Endothelial cell of umbilical vein (primary cell): ENCODE results near the gene SELENOT. TPM values are rescaled to one million over a fixed set of nuclear protein-coding genes. Genes with fewer than 3 reads are reported as not detected.
A peak's percentile ranks its signal among the peaks of the same experiment; 100 is the strongest.
"Not testable (repeated sequence)": the region's sequence is repeated elsewhere in the genome, so short reads cannot be mapped to it uniquely, and the experiment has no call there.

ENCODE experiments used
- BruUV-seq: library from RNA; stranded (reverse); fragments of 400-500 nt; replicated peaks from 2 replicates; lab custom pipeline; 2021; lab: Mats Ljungman, UMichigan
- CTCF ChIA-PET: fragments of 300-600, 350-600 bp; sonication (Branson Sonifier 250); formaldehyde crosslinking; loops from one replicate; lab custom pipeline; 2021; ENCODE audit warnings: antibody characterized with exemption, inconsistent platforms; lab: Charles Lee
- POLR2A ChIA-PET: fragments of 300-600, 350-600 bp; sonication (Branson Sonifier 250); formaldehyde crosslinking; loops from one replicate; lab custom pipeline; 2021; ENCODE audit warnings: antibody characterized with exemption, inconsistent platforms; lab: Charles Lee
- DNase-seq: peaks from one replicate; pipeline ENCODE4 v3.0.0-alpha.2; 2011; ENCODE audit warnings: low read depth, low spot score
- FAIRE-seq: peaks from 2 replicates; lab custom pipeline; 2011; peaks lifted over from hg19 to GRCh38; lab: Jason Lieb, UNC
- H2AFZ ChIP-seq: 2 replicates; pipeline ENCODE4 v1.6.0; 2012; ENCODE audit warnings: low read depth, low read length, control low read depth, inconsistent platforms
- H3K27ac ChIP-seq: 2 replicates; pipeline ENCODE4 v1.5.1; 2011; ENCODE audit warnings: low read depth, mild to moderate bottlenecking, control low read depth, low read length, moderate library complexity; ENCODE audit not compliant: insufficient read depth
- H3K27me3 ChIP-seq, 2 experiments: 2 replicates each; pipeline versions ENCODE4 v1.6.0 to v1.6.1; 2011; ENCODE audit warnings: low read length in 2 of 2, mixed read lengths in 1 of 2; ENCODE audit not compliant: control insufficient read depth in 2 of 2, insufficient read depth in 2 of 2
- H3K36me3 ChIP-seq, 2 experiments: 2 replicates in 1 of 2; 3 replicates in 1 of 2; pipeline ENCODE4 v1.5.1; 2011; ENCODE audit warnings: low read length in 2 of 2, mild to moderate bottlenecking in 1 of 2, moderate library complexity in 1 of 2; ENCODE audit not compliant: control insufficient read depth in 2 of 2, insufficient read depth in 2 of 2; ENCODE audit errors: extremely low read depth in 1 of 2
- H3K4me1 ChIP-seq: 3 replicates; pipeline ENCODE4 v1.5.1; 2011; ENCODE audit warnings: mild to moderate bottlenecking, low read length; ENCODE audit not compliant: control insufficient read depth, insufficient read depth; ENCODE audit errors: extremely low read depth
- H3K4me2 ChIP-seq: 2 replicates; pipeline ENCODE4 v1.6.1; 2011; ENCODE audit warnings: low read length, control low read depth, mixed read lengths; ENCODE audit not compliant: insufficient read depth
- H3K4me3 ChIP-seq, 3 experiments: fragments of 200-600 bp in 1 of 3; sonication (generic), shearing (Covaris generic) in 1 of 3; replicated peaks in 1 of 3; 2 replicates each; pipeline ENCODE4 v1.5.1; 2011 to 2016; ENCODE audit warnings: control low read depth in 3 of 3, low read length in 3 of 3, mild to moderate bottlenecking in 2 of 3, inconsistent platforms in 1 of 3, low read depth in 1 of 3, moderate library complexity in 1 of 3; ENCODE audit not compliant: insufficient read depth in 1 of 3
- H3K79me2 ChIP-seq: 2 replicates; pipeline ENCODE4 v1.6.0; 2012; ENCODE audit warnings: low read length, inconsistent platforms; ENCODE audit not compliant: control insufficient read depth, insufficient read depth
- H3K9ac ChIP-seq: replicated peaks from 2 replicates; pipeline ENCODE3; 2011; ENCODE audit warnings: low read length, control low read depth; ENCODE audit not compliant: insufficient read depth; ENCODE audit errors: extremely low read depth
- H3K9me1 ChIP-seq: replicated peaks from 3 replicates; pipeline ENCODE4 v1.6.0; 2011; ENCODE audit warnings: mild to moderate bottlenecking, low read length; ENCODE audit not compliant: control insufficient read depth, insufficient read depth; ENCODE audit errors: extremely low read depth
- H3K9me3 ChIP-seq: replicated peaks from 2 replicates; pipeline ENCODE4 v1.5.1; 2012; ENCODE audit warnings: low read length, inconsistent platforms; ENCODE audit not compliant: control insufficient read depth, insufficient read depth
- H4K20me1 ChIP-seq: replicated peaks from 2 replicates; pipeline ENCODE3; 2011; ENCODE audit warnings: mild to moderate bottlenecking, low read length; ENCODE audit not compliant: control insufficient read depth, insufficient read depth; ENCODE audit errors: extremely low read depth
- CTCF ChIP-seq, 2 donors: IDR thresholded peaks; 1 replicate in 1 of 2; 2 replicates in 1 of 2; pipeline ENCODE4 v1.5.1; 2011; ENCODE audit warnings: low read length in 2 of 2, mild to moderate bottlenecking in 2 of 2, moderate library complexity in 2 of 2, control low read depth in 1 of 2, inconsistent platforms in 1 of 2, low read depth in 1 of 2; ENCODE audit not compliant: insufficient read depth in 1 of 2; ENCODE audit errors: extremely low read depth in 1 of 2
- EZH2 ChIP-seq: IDR thresholded peaks from 2 replicates; pipeline ENCODE4 v1.6.1; 2012; ENCODE audit warnings: borderline replicate concordance, low read depth, mild to moderate bottlenecking, moderate library complexity, low read length, inconsistent platforms; ENCODE audit not compliant: severe bottlenecking
- FOS ChIP-seq: IDR thresholded peaks from 2 replicates; pipeline ENCODE4 v1.6.1; 2011; ENCODE audit warnings: mild to moderate bottlenecking, low read length, moderate library complexity, borderline replicate concordance; ENCODE audit not compliant: insufficient read depth
- GATA2 ChIP-seq: IDR thresholded peaks from 2 replicates; pipeline ENCODE4 v1.7.0; 2011; ENCODE audit warnings: low read depth, mild to moderate bottlenecking, moderate library complexity, mixed read lengths, low read length; ENCODE audit not compliant: insufficient read length, insufficient read depth
- JUN ChIP-seq: IDR thresholded peaks from 2 replicates; pipeline ENCODE4 v1.6.1; 2011; ENCODE audit warnings: borderline replicate concordance, low read depth; ENCODE audit not compliant: insufficient read length, insufficient read depth
- MAX ChIP-seq: IDR thresholded peaks from 2 replicates; pipeline ENCODE4 v1.6.1; 2011; ENCODE audit not compliant: insufficient read depth, insufficient read length
- MYC ChIP-seq: IDR thresholded peaks from one replicate; pipeline ENCODE4 v1.6.1; 2011; ENCODE audit warnings: mild to moderate bottlenecking, low read depth, low read length
- POLR2A ChIP-seq: IDR thresholded peaks from 2 replicates; pipeline ENCODE4 v1.6.1; 2012; ENCODE audit warnings: low read depth, mild to moderate bottlenecking, control low read depth, low read length
- POLR2AphosphoS5 ChIP-seq: IDR thresholded peaks from 2 replicates; pipeline ENCODE4 v1.6.1; 2012; ENCODE audit warnings: low read depth, mild to moderate bottlenecking, control low read depth, low read length, moderate library complexity; ENCODE audit not compliant: insufficient read depth
- dilution Hi-C: fragments of 300-500 bp; cut with MboI; formaldehyde crosslinking; loops from one replicate; pipeline ENCODE4 v1.15.0; 2019; ENCODE audit warnings: low sequenced_read_pairs; ENCODE audit not compliant: extremely low pct_ligation_motif_present
- intact Hi-C: fragments of 100-400 bp; cut with micrococcal nuclease; formaldehyde crosslinking; loops from one replicate; pipeline ENCODE4 v1.10.0; 2022
- polyA plus RNA-seq, 4 experiments: library from polyadenylated mRNA; depleted of rRNA in 3 of 4; stranded (reverse) in 3 of 4; unstranded in 1 of 4; fragments of >200 nt; gene quantifications; 2 replicates each; pipeline versions ENCODE4 v1.2.1 to v1.2.3, GENCODE V29; 2011 to 2012; ENCODE audit warnings: missing spikeins in 1 of 4
- total RNA-seq: library from RNA; stranded (reverse); gene quantifications from 2 replicates; pipeline ENCODE4 v1.2.3, GENCODE V29; 2021

The SELENOT gene
- total and polyA plus RNA-seq, 2 donors (not counting 3 experiments of a cell fraction or from before 2014, with no cell fraction given) = 103 to 299 TPM

GRCh38 chr3:150599611-150600297 is 3.4 kb upstream of the SELENOT start:
- FAIRE-seq (peak; percentile 52), DNase-seq (peak; percentile 80)
- no peaks in the 10 kb centered on the region for H4K20me1 ChIP-seq
- no peak overlapping the region for H3K9ac ChIP-seq
- peak overlapping the region; percentile 67 for H3K27ac ChIP-seq
- H3K4me2 ChIP-seq = peak overlapping the region; percentile 42
- H3K79me2 ChIP-seq = peaks cover 12% of the 10 kb centered on the region
- dilution Hi-C loops = no loop called here
- no peak overlapping the region for H3K4me3 ChIP-seq
- H3K9me1 ChIP-seq = no peaks in the 10 kb centered on the region
- no peaks in the 10 kb centered on the region for H3K36me3 ChIP-seq
- ChIA-PET CTCF (interaction anchor here (0.6 kb wide), 1 partner anchor 47 kb away, joined by 3 read pairs; no protein-coding TSS in a partner anchor), POLR2A (no interaction called here)
- H2AFZ ChIP-seq = no peak overlapping the region
- H3K4me1 ChIP-seq = peaks cover 26% of the 10 kb centered on the region
- TF ChIP-seq CTCF (IDR thresholded peaks at IDR 0.05; ENCODE audit: extremely low read depth in 1 of 2, insufficient read depth in 1 of 2, low read depth in 1 of 2, low read length in 2 of 2) (no peak), MYC (no peak), GATA2 (peak; percentile 89), EZH2 (no peak), POLR2A (no peak), MAX (no peak), FOS (peak; percentile 75), POLR2AphosphoS5 (peak; percentile 85), JUN (peak; percentile 60)
- no peaks in the 10 kb centered on the region for H3K9me3 ChIP-seq
- BruUV-seq = no TSS peak
- intact Hi-C loops = loop anchor here (5.0 kb wide), 3 partner anchors 192 to 632 kb away; partner anchors contain the start of genes MED12L and TSC22D2
- H3K27me3 ChIP-seq = no peaks in the 10 kb centered on the region

- H3K4me1 ChIP-seq = peaks cover 31% of the 10 kb centered on the region
- intact Hi-C loops = loop anchor here (5.0 kb wide), 3 partner anchors 194 to 634 kb away; partner anchors contain the start of genes MED12L and TSC22D2
- H3K9me3 ChIP-seq, H3K9ac ChIP-seq, FAIRE-seq, H3K36me3 ChIP-seq, BruUV-seq, dilution Hi-C loops, H2AFZ ChIP-seq, H3K27me3 ChIP-seq, H3K4me2 ChIP-seq, DNase-seq, H4K20me1 ChIP-seq, H3K4me3 ChIP-seq, H3K9me1 ChIP-seq, POLR2A ChIA-PET, CTCF ChIA-PET: not testable (repeated sequence)
- peaks cover 23% of the 10 kb centered on the region for H3K79me2 ChIP-seq
- H3K27ac ChIP-seq = peak overlapping the region; percentile 67
Measured at GRCh38 chr3:150600647-150601530, 2.2 kb upstream of the SELENOT start.
